IPS DF 4.7 (cell line): Measurements from ENCODE around the gene C19orf12.
"Not testable (repeated sequence)": the region's sequence is repeated elsewhere in the genome, so short reads cannot be mapped to it uniquely, and the experiment has no call there.

ENCODE experiments used
- DNase-seq: peaks from one replicate; pipeline ENCODE4 v3.0.0-alpha.2; 2013; ENCODE audit warnings: low spot score; ENCODE audit errors: extremely low read depth

C19orf12 gene

GRCh38 chr19:29731331-29731850 is 16.3 kb upstream of the C19orf12 start:
- no peak for DNase-seq

DNA sequence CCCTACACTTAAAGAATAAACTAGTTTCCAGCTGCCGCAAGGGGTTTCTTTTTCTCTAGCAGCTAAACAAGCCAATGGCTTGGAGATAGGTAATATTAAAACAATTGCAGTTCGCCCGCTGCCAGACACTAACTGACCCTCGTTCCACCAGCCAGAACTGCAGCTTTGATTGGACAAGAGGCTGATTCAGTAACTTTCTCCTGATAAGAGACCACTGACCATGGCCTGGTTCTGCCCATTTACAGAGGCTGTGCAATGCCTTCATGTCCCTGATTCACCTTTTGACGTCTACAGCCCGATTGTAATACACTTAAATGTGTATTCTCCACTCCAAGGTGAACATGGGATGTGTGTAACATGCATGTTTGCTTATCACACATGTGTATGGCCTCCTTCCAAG is 12.8 kb upstream of the C19orf12 start:
- DNase-seq, result no peak

DNA sequence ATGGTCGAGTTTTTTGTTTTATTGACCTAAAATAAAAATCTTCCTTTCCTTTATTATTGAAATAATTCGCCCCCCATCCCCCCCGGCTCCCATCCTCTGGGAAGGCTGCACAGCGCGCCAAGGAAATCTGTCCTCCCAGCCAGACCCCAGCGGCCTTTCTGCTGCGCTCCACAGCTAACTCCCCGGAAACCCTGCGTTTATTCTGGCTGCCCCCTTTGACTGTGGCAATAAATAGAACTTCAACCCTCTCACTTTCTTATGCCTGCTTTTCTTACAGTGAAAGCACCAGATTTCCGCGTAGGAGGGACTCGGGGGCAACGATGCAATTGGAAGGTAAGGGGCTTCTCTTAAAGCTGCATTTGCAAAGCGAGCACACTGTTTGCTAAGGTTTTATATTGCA is 9.7 kb upstream of the C19orf12 start:
- no peak for DNase-seq

- DNase-seq, result no peak
Measured at GRCh38 chr19:29724102-29724641, 9.1 kb upstream of the C19orf12 start.

DNA sequence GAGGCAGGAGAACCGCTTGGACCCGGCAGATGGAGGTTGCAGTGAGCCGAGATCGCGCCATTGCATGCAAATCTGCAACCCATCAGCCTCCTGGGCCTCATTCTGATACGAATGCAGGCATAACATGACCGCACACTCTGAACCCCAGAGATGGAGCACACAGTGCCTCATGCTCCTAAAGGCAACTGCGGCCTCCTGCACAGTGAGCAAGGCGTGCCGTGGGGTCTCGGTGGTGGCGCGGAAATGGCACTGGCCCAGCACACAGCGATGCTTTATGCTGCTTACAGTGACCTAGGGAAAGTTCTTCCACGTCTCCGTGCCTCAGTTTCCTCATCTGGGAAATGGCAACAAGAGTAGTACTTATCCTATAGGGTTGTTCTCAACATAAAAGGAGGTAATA is 2.0 kb upstream of the C19orf12 start:
- no peak for DNase-seq

DNA sequence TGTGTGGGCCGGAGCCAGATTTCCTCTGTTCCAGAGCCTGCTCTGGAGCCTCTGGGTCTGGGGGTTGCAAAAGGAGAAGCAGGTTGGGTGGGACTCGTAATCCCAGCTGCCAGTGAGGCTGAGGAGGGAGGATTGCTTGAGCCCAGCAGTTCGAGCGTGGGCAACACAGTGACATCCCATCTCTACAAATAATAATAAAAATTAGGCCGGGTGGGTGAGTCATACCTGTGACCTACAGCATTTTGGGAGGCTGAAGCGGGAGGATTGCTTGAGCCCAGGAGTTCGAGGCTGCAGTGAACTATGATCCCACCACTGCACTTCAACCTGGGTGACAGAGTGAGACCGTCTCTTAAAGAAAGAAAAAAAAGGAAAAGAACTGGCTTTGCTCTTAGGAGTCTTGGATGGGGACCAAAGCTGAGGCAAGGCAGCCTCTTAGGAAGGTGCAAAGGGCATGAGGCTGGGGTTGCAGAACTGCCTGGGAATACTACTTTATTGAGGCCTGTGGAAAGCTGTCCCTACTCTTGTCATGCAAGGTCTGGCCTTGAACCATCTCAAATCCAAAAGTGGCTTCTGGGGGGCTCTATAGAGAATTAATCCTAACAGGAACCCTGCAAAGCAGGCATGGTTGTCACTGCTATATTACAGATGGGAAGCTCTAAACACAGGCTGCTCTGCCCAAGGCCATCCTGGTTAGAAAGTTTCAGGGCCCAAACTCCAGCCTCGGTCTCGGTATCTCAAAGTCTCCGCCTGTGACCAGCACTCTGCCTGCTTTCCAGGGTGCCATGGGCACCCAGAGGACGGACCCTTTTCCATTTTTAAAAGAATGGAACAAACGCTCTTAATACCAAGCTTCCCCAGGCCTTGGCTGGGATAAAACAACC is 880 bp upstream of the C19orf12 start:
- no peak for DNase-seq

DNA sequence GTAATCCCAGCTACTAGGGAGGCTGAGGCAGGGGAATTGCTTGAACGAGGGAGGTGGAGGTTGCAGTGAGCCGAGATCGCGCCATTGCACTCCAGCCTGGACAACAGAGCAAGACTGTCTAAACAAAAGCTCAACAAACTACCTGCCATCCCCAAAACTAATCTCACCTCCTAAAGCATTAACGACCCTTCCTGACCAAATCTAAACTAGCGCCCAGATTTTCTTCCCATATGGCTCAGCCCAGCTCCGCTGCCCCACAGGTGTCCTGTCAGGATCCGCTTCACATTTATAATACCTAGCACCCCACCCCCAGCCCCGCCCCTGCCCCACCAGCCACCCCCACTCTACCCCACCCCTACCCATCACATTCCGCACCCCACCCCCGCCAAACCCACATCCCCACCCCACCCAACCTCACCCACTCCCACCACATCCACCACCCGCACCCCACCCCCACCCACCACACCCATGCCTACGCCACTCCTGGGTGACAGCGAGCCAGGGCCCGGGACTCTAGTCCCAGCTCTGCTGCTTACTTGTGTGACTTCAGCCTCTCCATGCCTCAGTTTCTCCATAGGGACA is 599 bp downstream of the C19orf12 start:
- DNase-seq, result no peak

DNA sequence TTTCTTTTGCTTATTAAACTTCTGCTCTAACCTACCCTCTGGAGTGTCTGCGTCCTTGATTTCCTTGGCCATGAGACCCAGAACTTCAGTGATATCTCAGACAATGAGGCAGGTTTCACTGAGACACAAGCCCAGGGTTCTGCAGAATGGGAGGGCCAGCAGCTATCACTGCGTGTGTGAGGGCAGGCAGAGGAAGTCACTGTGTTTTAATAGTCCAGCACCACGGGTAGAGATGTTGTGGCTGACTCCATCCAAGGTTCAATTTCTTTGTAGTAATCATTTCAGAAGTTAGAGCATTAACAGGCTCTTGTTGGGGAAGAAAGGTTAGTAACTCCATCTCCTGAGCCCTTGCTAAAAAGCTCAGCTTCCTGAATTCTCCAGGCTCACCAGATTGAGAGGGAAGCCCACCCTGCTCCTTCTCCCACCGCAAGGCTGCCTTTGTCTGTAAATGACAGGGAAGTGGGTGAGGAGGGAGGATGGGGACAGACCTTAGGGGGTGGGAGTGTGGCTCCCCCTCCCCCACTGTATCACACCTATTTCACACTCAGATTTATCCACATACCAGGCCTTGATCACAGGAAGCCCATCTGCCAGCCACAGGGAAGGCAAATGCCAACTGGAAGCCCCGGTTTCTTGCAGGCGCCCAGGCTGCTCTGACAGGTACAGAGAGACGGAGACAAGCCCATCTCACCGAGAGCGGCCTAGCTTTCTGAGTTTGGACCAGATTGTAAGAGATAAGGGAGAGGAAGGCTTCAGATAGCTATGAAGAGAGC is 2.1 kb downstream of the C19orf12 start:
- no peak for DNase-seq

GRCh38 chr19:29711584-29712132 is 3.4 kb downstream of the C19orf12 start:
- no peak for DNase-seq

DNA sequence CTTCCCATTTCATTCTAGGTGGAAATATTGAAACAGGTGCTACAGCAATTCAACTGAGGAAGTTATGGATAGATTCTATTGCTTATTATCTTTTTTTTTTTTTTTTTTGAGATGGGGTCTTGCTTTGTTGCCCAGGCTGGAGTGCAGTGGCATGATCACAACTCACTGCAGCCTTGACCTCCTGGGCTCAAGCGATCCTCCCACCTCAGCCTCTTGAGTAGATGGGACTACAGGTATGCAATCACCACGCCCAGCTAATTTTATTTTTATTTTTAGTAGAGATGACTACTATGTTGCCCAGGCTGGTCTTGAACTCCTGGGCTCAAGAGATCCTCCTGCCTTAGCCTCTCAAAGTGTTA is 5.6 kb downstream of the C19orf12 start:
- not testable (repeated sequence) for DNase-seq

- no peak for DNase-seq
Measured at GRCh38 chr19:29708554-29709439, 6.3 kb downstream of the C19orf12 start.

GRCh38 chr19:29706635-29707034 is 8.4 kb downstream of the C19orf12 start:
- DNase-seq, result no peak

GRCh38 chr19:29705706-29706105 is 9.4 kb downstream of the C19orf12 start:
- no peak for DNase-seq

- DNase-seq, result no peak
Measured at GRCh38 chr19:29704562-29705558, 10.2 kb downstream of the C19orf12 start.

DNA sequence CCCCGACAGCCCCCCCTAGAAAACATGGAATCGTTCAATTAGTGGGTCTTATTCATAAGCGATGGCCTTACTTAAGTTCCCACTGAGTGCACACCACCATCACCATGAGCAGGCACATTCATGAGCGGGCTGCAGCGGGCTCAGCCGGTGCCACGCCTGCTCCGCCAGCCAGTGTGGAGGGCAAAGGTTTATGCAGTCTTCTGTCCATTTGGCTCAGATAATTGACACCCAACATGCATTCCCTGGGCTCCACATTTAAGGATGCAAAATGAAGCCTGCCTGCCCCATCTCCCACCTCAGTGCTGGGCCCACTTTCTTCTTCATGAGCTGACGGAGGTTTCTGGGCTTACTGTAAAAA is 12.1 kb downstream of the C19orf12 start:
- no peak for DNase-seq

GRCh38 chr19:29702161-29702962 is 12.7 kb downstream of the C19orf12 start:
- no peak for DNase-seq

DNA sequence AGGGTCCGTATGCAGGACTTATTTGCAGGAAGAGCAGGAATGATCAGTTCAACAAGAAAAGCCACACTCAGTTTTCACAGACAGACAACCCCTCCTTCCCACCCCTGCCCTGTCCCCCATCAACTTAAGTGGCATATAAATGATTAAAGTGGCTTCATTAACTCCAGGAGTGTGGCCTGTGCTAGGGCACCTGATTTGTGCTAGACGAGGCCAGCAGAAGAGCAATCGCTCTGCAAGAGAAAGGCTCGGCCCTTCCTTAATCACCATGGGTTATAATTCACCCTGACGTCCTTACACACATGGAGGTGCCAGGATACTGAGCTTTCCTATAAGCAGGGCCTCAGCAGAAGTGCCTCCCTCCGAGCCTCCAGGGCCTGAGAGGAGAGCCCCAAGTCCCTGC is 14.6 kb downstream of the C19orf12 start:
- DNase-seq, result no peak

DNA sequence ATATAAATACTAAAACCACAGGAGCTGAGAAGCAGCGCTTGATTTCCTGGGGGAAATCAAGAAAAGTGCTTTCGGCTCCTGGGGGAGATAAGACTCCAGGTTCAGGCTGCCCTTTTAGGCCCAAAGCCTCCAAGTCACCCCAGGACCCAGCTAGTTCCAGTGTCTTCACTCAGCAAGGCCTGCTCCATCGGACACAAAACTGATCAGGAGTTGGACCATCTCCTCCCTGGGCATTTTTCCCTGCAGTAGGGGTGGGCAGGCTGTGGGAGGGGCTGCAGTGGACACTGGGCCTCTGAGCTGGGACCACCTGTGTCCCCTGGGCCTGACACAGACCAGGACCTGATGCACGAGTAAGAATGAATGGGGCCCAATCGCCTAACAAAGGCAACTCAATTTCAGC is 15.2 kb downstream of the C19orf12 start:
- no peak for DNase-seq
